Suprapubic skin (tissue), 4 donors: ENCODE data around the gene JMJD1C. TPM values are rescaled to one million over a fixed set of nuclear protein-coding genes. Genes with fewer than 3 reads are reported as not detected.
A peak's percentile ranks its signal among the peaks of the same experiment; 100 is the strongest.
"Not testable (repeated sequence)": the region's sequence is repeated elsewhere in the genome, so short reads cannot be mapped to it uniquely, and the experiment has no call there.

Source experiments
- DNase-seq, 2 donors: peaks; one replicate each; pipeline ENCODE4 v3.0.0-alpha.2; 2019; ENCODE audit warnings: low spot score in 2 of 2
- H3K27ac ChIP-seq: fragments of 200-600 bp; sonication (generic); one replicate; pipeline ENCODE4 v1.5.1; 2019
- H3K27me3 ChIP-seq: fragments of 200-600 bp; sonication (generic); one replicate; pipeline ENCODE4 v1.5.1; 2019
- H3K36me3 ChIP-seq: fragments of 200-600 bp; sonication (generic); one replicate; pipeline ENCODE4 v1.5.1; 2019
- H3K4me1 ChIP-seq: fragments of 200-600 bp; sonication (generic); one replicate; pipeline ENCODE4 v1.5.1; 2019
- H3K4me3 ChIP-seq: fragments of 200-600 bp; sonication (generic); one replicate; pipeline ENCODE4 v1.5.1; 2019; ENCODE audit warnings: mild to moderate bottlenecking
- H3K9me3 ChIP-seq: fragments of 200-600 bp; sonication (generic); one replicate; pipeline ENCODE4 v1.5.1; 2019
- CTCF ChIP-seq, 2 donors: fragments of 200-600 bp in 1 of 2; fragments of 450-650 bp in 1 of 2; sonication (generic) in 1 of 2; IDR thresholded peaks; one replicate each; pipeline ENCODE4 v1.5.1; 2016 to 2019; ENCODE audit warnings: antibody characterized with exemption in 2 of 2, mild to moderate bottlenecking in 1 of 2, moderate library complexity in 1 of 2
- EP300 ChIP-seq: sonication (generic); formaldehyde crosslinking; IDR thresholded peaks from one replicate; pipeline ENCODE4 v1.6.1; 2017; ENCODE audit warnings: antibody characterized with exemption
- POLR2A ChIP-seq, 2 donors: fragments of 450-650 bp; IDR thresholded peaks; one replicate each; pipeline ENCODE4 v1.6.1; 2017; ENCODE audit warnings: antibody characterized with exemption in 2 of 2, mild to moderate bottlenecking in 2 of 2, moderate library complexity in 2 of 2
- POLR2AphosphoS5 ChIP-seq, 3 donors: sonication (generic); formaldehyde crosslinking; IDR thresholded peaks; one replicate each; pipeline ENCODE4 v1.6.1; 2017; ENCODE audit warnings: antibody characterized with exemption in 3 of 3
- WGBS: methylation state at CpG from one replicate; pipeline ENCODE4 v1.1.5; 2018; 5-methylcytosine and 5-hydroxymethylcytosine counted together
- total RNA-seq, 4 donors: library from RNA; depleted of rRNA; stranded (reverse); fragments of >200 nt; gene quantifications; one replicate each; pipeline ENCODE4 v1.1.0, GENCODE V29; 2016

JMJD1C gene
- total RNA-seq, 4 donors from 2014 or later: 78.6 to 127 (median 97.5) TPM

GRCh38 chr10:63385254-63385653, 80.5 kb downstream of the JMJD1C start:
- no peak for DNase-seq
- H3K9me3 ChIP-seq: no peaks in the 10 kb centered on the region
- TF ChIP-seq POLR2AphosphoS5 (IDR thresholded peaks at IDR 0.05): no peak
- no peak for TF ChIP-seq POLR2A (IDR thresholded peaks at IDR 0.05)
- TF ChIP-seq EP300: no peak
- TF ChIP-seq CTCF (IDR thresholded peaks at IDR 0.05): no peak
- no peak overlapping the region for H3K4me3 ChIP-seq
- H3K4me1 ChIP-seq: peaks cover 10% of the 10 kb centered on the region
- 85% methylated on average over 5 of the region's 5 CpGs for WGBS
- no peak overlapping the region for H3K27ac ChIP-seq
- no peaks in the 10 kb centered on the region for H3K36me3 ChIP-seq
- H3K27me3 ChIP-seq: no peaks in the 10 kb centered on the region

GRCh38 chr10:63384675-63385074, 81.1 kb downstream of the JMJD1C start:
- H3K27ac ChIP-seq: no peak overlapping the region
- no peaks in the 10 kb centered on the region for H3K27me3 ChIP-seq
- no peak for DNase-seq
- H3K36me3 ChIP-seq: no peaks in the 10 kb centered on the region
- WGBS: 74% methylated on average over 2 of the region's 2 CpGs
- no peak overlapping the region for H3K4me3 ChIP-seq
- no peaks in the 10 kb centered on the region for H3K9me3 ChIP-seq
- TF ChIP-seq EP300 (no peak), POLR2A (IDR thresholded peaks at IDR 0.05) (no peak), CTCF (IDR thresholded peaks at IDR 0.05) (no peak), POLR2AphosphoS5 (IDR thresholded peaks at IDR 0.05) (no peak)
- peaks cover 10% of the 10 kb centered on the region for H3K4me1 ChIP-seq

- Histone ChIP-seq H3K27ac (no peak overlapping the region), H3K36me3 (no peaks in the 10 kb centered on the region), H3K4me1 (peaks cover 10% of the 10 kb centered on the region), H3K27me3 (no peaks in the 10 kb centered on the region), H3K4me3 (no peak overlapping the region), H3K9me3 (no peaks in the 10 kb centered on the region)
- DNase-seq: no peak
- TF ChIP-seq CTCF (IDR thresholded peaks at IDR 0.05) (no peak), EP300 (no peak), POLR2AphosphoS5 (IDR thresholded peaks at IDR 0.05) (no peak)
- WGBS: 89% methylated on average over 1 of the region's 1 CpG
These were observed 81.8 kb downstream of the JMJD1C start for GRCh38 chr10:63384001-63384400.

- no peak for DNase-seq
- Histone ChIP-seq H3K27ac (no peak overlapping the region), H3K36me3 (no peaks in the 10 kb centered on the region), H3K9me3 (no peaks in the 10 kb centered on the region), H3K27me3 (no peaks in the 10 kb centered on the region), H3K4me1 (peaks cover 7% of the 10 kb centered on the region), H3K4me3 (no peak overlapping the region)
- TF ChIP-seq POLR2A (IDR thresholded peaks at IDR 0.05) (no peak), CTCF (IDR thresholded peaks at IDR 0.05) (no peak), POLR2AphosphoS5 (IDR thresholded peaks at IDR 0.05) (no peak)
- WGBS: 78% methylated on average over 1 of the region's 1 CpG
These were observed 82.6 kb downstream of the JMJD1C start for GRCh38 chr10:63383141-63383540.

- H3K27ac ChIP-seq: no peak overlapping the region
- no peaks in the 10 kb centered on the region for H3K9me3 ChIP-seq
- DNase-seq: no peak
- H3K4me3 ChIP-seq: no peak overlapping the region
- no peaks in the 10 kb centered on the region for H3K27me3 ChIP-seq
- TF ChIP-seq POLR2AphosphoS5 (IDR thresholded peaks at IDR 0.05): no peak
- TF ChIP-seq EP300: no peak
- no peak for TF ChIP-seq CTCF (IDR thresholded peaks at IDR 0.05)
- no peak for TF ChIP-seq POLR2A (IDR thresholded peaks at IDR 0.05)
- no peaks in the 10 kb centered on the region for H3K36me3 ChIP-seq
- peaks cover 7% of the 10 kb centered on the region for H3K4me1 ChIP-seq
- WGBS: 82% methylated on average over 4 of the region's 4 CpGs
These were observed 83.7 kb downstream of the JMJD1C start for GRCh38 chr10:63382066-63382465.

- 79% methylated on average over 6 of the region's 6 CpGs for WGBS
- Histone ChIP-seq H3K27ac (peak overlapping the region; percentile 9), H3K4me3 (peak overlapping the region; percentile 20)
- not testable (repeated sequence) for DNase-seq, H3K4me1 ChIP-seq, H3K27me3 ChIP-seq, H3K36me3 ChIP-seq, H3K9me3 ChIP-seq
These were observed 88.5 kb downstream of the JMJD1C start for GRCh38 chr10:63377305-63377661.
